A549 (cell line): Measurements from ENCODE around the gene ANKRD29.

ENCODE experiments used
- EHMT2 ChIP-seq: fragments of 200-600 bp; sonication (generic); IDR thresholded peaks from 2 replicates; pipeline ENCODE4 v1.6.1; 2016; ENCODE audit warnings: antibody characterized with exemption, low read depth, mild to moderate bottlenecking, moderate library complexity
- EP300 ChIP-seq, 2 experiments: fragments of >200 bp; sonication (Bioruptor Twin); formaldehyde crosslinking; IDR thresholded peaks; 2 replicates in 1 of 2; 3 replicates in 1 of 2; pipeline ENCODE4 v1.6.1; 2016 to 2017
- POLR2A ChIP-seq: IDR thresholded peaks from 2 replicates; pipeline ENCODE4 v1.6.1; 2012; ENCODE audit warnings: mild to moderate bottlenecking, low read length
- TF ChIP-seq, protein P1 (sequence below): IDR thresholded peaks from 2 replicates; pipeline ENCODE4 v1.6.1; 2012
- TF ChIP-seq, protein P2 (sequence below): fragments of 450-650 bp; IDR thresholded peaks from 2 replicates; pipeline ENCODE4 v1.6.1; 2014; ENCODE audit warnings: antibody characterized with exemption
- TF ChIP-seq, protein P3 (sequence below): fragments of 200-600 bp; sonication (generic); IDR thresholded peaks from 2 replicates; pipeline ENCODE4 v1.6.1; 2016; ENCODE audit warnings: antibody characterized with exemption, mild to moderate bottlenecking, moderate library complexity
- TF ChIP-seq, protein P4 (sequence below): fragments of 150-350 bp; IDR thresholded peaks from 2 replicates; pipeline ENCODE4 v1.6.1; 2014; ENCODE audit warnings: low read depth, mild to moderate bottlenecking, low read length
- TF ChIP-seq, protein P5 (sequence below): fragments of 250-450 bp; sonication (Bioruptor Pico); IDR thresholded peaks from 2 replicates; pipeline ENCODE4 v1.5.0; 2021; ENCODE audit warnings: mild to moderate bottlenecking, moderate library complexity, borderline replicate concordance

DNA sequence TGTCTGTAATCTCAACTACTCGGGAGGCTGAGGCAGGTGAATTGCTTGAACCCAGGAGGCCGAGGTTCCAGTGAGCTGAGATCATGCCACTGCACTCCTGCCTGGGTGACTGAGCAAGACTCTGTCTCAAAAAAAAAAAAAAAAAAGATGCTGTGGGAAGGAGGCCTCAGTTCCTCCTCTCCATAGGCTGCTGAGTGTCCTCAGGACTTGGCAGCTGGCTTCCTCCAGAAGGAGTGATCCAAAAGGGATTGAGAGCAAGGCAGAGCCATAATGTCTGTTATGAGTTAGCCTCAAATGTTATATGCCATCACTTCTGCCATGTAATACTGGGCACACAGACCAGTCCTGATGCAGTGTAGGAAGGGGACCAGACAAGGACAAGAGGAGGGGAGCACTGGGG lies 69.8 kb downstream of the ANKRD29 start:
- TF ChIP-seq, protein P1, sequence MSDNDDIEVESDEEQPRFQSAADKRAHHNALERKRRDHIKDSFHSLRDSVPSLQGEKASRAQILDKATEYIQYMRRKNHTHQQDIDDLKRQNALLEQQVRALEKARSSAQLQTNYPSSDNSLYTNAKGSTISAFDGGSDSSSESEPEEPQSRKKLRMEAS, result no peak
- TF ChIP-seq, protein P2, sequence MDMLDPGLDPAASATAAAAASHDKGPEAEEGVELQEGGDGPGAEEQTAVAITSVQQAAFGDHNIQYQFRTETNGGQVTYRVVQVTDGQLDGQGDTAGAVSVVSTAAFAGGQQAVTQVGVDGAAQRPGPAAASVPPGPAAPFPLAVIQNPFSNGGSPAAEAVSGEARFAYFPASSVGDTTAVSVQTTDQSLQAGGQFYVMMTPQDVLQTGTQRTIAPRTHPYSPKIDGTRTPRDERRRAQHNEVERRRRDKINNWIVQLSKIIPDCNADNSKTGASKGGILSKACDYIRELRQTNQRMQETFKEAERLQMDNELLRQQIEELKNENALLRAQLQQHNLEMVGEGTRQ, result no peak
- TF ChIP-seq, protein P3, sequence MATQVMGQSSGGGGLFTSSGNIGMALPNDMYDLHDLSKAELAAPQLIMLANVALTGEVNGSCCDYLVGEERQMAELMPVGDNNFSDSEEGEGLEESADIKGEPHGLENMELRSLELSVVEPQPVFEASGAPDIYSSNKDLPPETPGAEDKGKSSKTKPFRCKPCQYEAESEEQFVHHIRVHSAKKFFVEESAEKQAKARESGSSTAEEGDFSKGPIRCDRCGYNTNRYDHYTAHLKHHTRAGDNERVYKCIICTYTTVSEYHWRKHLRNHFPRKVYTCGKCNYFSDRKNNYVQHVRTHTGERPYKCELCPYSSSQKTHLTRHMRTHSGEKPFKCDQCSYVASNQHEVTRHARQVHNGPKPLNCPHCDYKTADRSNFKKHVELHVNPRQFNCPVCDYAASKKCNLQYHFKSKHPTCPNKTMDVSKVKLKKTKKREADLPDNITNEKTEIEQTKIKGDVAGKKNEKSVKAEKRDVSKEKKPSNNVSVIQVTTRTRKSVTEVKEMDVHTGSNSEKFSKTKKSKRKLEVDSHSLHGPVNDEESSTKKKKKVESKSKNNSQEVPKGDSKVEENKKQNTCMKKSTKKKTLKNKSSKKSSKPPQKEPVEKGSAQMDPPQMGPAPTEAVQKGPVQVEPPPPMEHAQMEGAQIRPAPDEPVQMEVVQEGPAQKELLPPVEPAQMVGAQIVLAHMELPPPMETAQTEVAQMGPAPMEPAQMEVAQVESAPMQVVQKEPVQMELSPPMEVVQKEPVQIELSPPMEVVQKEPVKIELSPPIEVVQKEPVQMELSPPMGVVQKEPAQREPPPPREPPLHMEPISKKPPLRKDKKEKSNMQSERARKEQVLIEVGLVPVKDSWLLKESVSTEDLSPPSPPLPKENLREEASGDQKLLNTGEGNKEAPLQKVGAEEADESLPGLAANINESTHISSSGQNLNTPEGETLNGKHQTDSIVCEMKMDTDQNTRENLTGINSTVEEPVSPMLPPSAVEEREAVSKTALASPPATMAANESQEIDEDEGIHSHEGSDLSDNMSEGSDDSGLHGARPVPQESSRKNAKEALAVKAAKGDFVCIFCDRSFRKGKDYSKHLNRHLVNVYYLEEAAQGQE, result no peak
- no peak for TF ChIP-seq EP300 (IDR thresholded peaks at IDR 0.05)
- TF ChIP-seq, protein P4, sequence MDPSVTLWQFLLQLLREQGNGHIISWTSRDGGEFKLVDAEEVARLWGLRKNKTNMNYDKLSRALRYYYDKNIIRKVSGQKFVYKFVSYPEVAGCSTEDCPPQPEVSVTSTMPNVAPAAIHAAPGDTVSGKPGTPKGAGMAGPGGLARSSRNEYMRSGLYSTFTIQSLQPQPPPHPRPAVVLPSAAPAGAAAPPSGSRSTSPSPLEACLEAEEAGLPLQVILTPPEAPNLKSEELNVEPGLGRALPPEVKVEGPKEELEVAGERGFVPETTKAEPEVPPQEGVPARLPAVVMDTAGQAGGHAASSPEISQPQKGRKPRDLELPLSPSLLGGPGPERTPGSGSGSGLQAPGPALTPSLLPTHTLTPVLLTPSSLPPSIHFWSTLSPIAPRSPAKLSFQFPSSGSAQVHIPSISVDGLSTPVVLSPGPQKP, result no peak
- no peak for TF ChIP-seq POLR2A
- TF ChIP-seq, protein P5, sequence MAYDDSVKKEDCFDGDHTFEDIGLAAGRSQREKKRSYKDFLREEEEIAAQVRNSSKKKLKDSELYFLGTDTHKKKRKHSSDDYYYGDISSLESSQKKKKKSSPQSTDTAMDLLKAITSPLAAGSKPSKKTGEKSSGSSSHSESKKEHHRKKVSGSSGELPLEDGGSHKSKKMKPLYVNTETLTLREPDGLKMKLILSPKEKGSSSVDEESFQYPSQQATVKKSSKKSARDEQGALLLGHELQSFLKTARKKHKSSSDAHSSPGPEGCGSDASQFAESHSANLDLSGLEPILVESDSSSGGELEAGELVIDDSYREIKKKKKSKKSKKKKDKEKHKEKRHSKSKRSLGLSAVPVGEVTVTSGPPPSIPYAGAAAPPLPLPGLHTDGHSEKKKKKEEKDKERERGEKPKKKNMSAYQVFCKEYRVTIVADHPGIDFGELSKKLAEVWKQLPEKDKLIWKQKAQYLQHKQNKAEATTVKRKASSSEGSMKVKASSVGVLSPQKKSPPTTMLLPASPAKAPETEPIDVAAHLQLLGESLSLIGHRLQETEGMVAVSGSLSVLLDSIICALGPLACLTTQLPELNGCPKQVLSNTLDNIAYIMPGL (CRISPR knock-in tag), result no peak
- TF ChIP-seq EHMT2, result no peak
